NCI-H2227 treated with DMSO at 0.1 percent for 48 hours (cell line): ENCODE data around the gene FXYD2.
"Not testable (repeated sequence)": the region's sequence is repeated elsewhere in the genome, so short reads cannot be mapped to it uniquely, and the experiment has no call there.

ENCODE experiments used
- DNase-seq: peaks from one replicate; lab custom pipeline; 2025; lab: John Stamatoyannopoulos, UW

The FXYD2 gene

DNA sequence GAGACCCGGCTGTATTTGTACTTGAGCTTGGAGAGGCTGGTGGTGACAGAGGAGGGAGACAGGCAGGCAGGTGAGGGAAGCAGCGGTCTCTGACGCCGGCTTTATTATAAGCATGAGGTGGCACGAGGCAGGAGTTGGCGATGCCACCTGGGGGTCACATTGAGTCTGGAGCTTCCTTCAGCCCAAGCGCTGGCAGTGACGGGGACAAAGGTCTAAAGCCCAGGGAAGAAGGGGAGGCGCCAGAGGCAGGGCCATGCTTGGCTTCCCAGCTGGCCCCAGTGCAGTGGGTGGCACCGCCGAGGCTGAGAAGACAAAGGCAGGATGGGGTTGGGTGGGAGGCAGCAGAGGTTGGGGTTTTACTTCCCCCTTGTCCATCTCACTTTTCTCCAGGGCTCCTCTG is 4.5 kb downstream of the FXYD2 start:
- no peak for DNase-seq

DNA sequence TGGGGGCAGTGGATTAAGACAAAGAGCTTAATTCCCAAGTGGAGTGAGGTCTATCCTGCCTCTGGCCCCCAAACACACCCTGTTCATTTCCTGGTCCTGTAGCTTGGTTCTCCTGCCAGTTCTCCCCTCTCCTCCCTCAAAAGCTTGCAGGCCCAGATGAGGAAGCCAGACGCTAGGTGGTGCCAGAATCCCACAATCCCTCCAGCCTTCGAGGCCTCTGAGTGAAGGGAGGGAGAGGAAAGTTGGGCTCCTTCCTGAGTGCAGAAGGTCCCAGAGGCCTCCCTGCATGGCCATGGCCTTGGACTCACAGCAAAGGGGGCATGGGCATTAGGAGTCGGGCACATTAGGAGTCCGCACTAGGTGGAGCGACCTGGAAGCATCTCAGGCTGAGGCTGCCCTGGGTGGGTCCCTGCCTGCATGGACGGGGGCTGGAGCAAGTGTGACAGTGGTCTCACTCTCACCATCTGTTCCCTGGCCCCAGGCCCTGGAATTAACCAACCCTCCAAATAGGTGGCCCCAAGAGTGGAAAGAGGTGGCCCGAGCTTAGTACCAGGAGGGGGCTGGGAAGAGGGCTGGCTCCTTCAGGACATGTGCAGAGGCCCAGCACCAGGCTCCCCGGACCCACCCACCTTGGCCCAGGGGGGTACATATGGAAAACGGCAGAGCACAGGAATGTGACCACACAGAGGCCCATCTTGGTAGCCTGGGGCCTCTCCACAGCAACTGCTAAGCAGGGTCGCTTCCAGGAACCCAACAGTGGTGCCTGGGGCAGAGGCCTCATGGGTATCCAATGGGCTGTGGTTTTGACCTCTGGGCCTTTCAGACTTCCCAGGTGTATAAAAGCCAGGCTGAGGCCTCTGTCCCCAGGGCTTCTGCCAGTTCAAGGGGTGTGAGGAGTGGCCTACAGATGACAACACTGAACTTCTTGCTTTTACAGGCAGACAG is 5.2 kb downstream of the FXYD2 start:
- DNase-seq, result peak; percentile 35

DNA sequence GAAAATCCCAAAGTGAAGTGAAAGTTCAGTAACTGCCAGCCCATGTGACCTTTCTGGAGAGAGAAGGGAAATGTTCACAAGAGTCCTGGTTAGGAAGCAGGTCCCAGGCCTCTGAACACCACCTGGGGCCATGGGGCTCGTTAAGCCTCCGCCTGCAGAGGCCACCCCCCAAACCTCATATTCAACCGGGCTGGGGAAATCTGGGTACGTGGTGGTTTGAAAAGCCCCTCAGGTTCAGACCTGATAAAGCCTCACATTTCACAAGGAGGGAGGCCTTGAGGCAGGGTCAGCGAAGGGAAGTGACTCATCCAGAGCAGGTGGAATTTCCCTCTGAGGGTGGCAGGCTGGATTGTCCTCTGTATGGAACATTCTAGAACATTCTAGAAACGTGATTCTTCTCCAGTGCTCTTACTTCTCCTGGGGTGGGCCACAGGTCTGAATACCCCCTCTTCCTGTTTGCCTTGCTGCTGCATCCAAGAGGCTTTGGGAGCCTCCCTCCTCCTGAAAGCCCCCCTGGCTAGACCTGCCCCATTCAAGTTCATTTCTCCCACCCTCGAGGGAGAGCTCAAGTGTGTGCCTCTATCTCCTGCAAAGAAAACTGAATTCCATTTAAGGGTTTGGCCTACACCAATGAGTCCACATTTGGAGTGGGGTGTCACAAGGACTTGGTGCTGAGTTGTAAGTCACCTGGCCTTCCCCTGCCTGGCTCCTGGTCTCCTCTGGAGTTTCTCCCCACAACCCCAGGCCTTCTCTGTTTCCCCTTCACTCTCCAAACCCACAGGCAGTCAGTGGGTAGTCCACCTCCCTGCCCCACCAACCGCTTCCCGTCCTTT is 6.3 kb downstream of the FXYD2 start:
- DNase-seq, result no peak

DNA sequence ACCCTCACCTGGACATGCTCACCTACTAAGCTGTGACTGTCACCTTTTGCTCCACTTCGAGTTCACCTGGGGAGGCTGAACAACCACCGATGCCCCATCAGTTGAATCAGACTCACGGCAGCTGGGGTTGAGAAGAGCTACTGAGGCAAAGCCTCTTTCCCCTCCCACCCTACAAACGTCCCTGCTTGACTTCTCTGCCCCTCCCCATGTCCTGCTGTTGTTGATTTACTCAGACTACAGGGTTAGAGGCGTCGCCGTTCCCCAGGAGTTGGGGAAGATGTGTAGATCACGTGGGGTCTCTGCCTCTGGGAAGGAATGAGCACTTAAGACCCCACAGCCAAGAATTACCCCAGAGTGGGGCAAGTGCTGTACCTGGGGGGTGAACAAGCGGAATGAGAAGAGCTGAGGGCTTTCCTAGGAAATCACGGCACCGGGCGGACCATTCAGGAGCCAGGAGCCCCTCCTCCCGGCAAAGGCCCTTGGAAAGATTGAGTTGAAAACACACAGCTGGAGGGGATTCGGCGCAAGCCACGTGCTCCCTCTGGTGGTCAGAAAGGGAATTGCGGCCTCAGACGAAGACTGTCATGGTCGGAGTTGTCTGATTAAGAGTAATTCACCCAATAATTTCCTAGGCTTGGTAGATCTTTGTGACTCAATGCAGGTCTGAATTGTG is 7.0 kb downstream of the FXYD2 start:
- DNase-seq, result peak; percentile 77

DNA sequence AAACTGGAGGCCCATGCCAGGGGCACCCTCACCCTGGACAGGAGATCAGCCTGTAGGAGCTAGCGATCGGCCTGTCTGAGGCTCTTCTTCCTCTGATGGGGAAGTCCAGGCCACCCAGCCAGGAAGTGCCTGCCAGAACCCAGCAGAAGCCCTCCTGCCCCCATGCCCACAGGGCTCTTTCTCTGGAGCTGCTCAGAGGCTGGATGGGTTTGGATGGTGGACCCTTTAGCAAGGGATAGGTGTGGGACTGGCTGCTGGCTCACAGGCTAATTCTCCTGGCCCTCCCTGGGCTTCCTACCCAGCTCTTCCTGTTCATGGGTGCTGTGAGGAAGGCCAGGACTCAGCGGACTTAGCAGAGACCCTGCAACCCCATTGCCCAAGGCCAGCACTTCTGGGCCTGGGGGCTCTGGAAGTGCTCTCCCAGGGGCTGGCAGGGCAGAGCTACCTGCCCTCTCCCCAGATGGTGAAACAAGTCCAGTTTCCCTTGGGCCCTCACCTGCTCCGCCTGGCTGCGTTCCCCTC is 7.6 kb downstream of the FXYD2 start:
- no peak for DNase-seq

DNA sequence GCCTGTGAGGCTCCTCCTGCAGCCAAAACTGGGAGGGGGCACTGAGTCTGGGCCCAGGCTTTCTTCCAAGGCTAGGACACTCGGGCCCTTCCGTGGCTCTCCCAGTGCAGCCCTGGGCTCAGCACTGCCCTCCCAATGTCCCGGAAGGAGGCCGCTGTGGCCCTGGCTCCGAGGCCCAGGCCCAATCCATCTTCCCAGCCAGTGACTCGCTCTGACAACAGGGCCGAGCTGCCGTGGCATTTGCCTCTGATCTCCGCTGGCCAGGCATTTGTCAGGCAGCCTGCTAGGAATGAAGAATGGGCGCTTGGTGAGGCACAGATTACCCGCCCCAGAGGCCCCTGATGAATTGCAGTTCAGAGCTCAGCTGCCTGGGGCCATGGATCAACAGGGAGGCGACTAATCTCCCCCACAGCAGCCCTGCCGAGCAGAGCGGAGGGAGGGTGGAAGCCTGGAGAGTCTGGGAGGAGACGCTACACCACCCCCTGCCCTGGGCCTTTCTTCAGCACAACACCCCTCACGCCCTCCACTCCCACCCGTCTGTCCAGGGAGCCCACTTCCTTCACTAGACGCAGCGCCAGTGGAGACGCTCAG is 8.3 kb downstream of the FXYD2 start:
- DNase-seq, result peak; percentile 20

DNA sequence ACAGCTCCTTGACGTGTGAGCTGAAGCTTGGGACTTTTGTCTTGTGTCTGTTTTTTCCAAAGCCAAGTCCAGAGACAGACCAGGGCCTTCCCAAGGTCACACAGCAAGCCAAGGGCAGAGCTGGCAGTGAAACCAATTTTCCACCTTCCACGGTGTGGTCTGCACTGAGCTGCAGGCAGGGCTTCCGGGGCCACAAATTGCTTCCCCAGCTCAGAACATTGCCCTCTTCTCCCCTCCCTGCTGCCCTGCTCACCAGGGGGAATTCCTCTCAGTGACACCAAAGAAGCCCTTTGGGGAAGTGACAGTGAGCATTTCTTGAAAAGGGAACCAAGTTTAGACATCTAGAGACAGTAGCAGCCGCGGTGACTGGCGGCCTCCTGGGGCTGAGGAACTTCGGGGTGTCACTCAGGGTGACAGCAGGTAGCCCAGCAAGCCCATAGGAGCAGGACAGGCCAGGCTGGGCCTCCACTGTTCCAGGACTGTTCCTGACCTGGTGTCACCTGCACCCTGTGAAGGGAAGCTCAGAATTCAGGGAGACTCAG is 9.2 kb downstream of the FXYD2 start:
- DNase-seq, result no peak

DNA sequence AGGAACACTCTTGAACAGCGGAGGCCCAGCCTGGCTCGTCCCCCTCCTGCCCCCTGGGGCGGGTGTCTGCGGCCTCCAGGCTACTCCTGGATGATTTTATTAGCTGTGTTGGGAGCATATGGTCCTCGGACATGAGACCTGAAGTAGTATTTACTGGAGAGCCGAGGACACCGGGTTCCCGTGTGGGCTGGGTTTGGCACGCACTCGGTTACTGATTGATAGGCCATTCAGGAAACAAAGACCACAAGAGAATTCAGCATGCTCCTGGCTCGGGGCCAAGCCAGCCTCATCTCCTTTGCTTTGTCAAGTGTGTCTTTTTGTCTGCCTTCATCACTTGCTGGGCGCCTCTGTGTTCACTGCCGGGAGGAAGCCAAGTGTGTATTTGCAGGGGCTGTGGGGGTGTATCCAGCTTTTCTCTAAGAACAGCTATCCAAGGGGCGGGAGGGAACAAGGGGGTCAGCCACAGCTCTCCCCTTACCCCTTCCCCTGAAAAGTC is 9.7 kb downstream of the FXYD2 start:
- DNase-seq, result peak; percentile 46

DNA sequence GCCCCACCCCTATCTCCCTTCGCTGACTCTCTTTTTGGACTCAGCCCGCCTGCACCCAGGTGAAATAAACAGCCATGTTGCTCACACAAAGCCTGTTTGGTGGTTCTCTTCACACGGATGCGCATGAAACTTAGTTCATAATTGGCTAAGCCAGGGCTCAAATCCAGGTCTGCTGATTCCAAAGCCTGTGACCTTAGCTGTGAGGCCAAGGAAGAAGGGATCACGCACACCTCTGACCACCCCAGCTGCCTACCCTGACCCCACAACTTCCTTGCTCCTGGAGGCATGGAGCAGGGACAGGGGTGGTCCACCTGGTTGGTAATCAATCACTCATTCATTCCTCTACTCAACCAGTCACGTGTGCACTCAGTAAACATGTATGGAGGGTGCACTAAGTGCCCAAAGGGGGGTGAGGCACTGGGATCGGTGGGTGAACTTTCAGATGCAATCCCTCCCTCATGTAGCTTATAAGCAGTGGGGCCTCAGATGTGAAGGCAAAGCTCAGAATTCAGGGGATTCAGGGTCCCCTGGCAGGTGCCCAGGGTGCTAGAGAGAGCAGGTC is 10.3 kb downstream of the FXYD2 start:
- DNase-seq, result no peak

DNA sequence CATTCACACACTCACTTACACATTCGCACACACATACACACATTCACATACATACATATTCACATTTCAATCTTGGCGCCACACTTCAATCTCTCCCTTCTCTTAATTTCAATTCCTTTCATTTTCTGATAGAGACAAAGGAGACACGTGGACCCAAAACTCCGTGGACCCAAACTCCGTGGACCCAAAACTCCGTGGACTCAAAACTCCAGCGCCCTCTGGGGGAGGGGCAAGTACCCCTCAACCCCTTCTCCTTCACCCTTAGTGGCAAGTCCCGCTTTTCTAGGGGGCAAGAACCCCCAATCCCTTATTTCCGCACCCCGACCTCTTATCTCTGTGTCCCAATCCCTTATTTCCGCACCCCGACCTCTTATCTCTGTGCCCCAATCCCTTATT is 14.5 kb downstream of the FXYD2 start:
- not testable (repeated sequence) for DNase-seq

DNA sequence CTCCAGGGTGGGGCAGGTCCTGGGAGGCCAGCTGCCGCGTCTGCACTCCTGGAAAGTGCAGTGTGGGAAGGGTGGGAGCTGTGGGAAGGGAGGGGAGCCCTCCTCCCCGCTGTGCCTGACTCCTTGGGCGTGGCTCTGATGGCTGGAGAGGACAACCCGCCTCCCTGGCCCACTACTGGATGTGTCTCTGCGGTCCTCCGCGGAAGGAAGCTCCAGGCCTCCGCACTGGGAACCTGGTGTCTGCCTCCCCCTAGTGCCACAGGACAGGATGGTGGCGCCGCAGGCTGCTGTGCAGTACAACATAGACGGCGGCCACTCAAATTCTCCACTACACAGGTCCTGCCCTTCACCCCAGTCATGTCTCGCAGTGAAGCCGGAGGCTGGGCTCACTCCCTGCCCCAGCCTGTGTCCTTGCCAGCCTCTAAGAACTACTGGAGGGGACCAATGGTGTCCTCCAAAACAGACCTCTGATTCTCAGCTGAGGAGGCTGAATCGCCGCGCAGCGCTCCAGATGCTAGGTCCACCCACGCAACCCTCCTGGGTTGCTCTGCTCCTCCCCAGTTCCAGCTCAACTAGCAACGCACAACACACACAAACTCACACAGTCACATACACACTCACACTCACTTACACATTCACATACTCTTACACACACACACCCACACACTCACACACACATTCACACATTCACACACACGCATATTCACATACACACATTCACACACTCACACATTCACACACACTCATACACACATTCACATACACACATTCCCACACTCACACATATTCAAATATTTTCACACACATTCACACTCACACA is 15.1 kb downstream of the FXYD2 start:
- peak; percentile 69 for DNase-seq

DNA sequence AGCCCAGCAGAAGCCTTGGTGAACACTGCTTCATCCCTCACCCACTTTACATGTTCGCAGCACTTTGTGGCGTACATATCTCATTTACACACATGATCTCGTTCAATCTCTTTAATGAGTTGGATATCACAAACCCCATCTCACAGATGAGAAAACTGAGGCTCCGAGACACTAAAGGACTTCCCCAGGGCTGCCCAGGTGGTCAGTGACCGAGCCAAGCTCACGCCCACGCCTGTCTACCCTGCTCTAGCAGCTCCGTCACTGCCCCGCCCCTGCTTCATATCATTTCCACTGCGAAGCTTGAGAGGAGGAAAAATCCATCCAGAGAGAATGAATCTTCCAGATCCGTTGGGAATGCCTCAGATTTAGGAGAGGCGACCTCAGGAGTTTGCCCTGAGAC is 15.8 kb downstream of the FXYD2 start:
- DNase-seq, result no peak

DNA sequence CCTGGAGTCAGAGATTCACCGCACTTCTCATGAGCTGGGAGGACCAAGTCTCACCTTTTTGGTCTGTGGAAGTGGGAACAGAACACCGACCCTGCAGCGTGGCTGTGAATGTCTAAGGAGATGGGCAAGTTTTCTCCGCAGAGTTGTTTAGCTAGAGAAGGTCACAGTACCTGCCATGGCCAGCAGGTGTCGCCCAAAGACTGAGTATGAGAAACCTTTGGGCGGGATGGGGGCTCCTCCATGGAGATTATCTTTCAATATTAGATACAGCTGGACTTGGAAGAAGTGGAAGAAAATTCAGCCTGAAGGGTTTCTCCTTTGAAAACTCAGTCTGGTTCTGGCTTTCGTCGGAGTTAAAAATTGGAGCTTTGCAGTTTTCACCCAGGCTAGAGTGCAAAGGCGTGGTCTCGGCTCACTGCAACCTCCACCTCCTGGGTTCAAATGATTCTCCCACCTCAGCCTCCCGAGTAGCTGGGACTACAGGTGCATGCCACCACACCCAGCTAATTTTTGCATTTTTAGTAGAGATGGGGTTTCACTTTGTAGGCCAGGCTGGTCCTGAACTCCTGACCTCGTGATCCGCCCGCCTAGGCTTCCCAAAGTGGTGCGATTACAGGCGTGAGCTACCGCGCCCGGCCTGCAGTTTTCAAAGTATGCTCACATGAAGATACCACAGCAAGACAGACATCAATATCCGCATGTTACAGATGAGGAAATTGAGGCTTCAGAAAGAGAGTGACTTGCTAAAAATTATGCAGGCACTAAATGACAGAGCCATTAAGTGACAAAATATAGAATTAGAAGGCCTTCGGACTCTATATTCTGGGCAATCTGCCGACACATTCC is 16.8 kb downstream of the FXYD2 start:
- peak; percentile 58 for DNase-seq

DNA sequence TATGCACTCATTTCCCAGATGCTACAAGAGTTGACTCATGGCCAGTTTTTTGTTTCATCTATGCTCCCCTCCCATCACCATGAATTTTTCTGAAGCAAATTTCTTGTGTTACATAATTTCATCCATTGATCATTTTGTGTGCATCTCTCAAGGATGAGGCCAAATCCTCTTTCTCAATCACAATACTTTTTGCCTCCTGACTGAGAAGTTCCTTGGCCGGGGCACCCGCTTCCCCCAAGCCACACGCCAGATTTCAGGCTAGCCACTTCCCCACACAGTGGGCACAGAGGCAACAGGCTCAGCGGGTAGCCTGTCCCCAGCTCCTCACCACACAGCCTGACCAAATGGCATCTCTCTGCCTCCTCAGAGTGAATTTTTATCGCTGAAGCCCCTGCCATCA is 17.7 kb downstream of the FXYD2 start:
- DNase-seq, result no peak

DNA sequence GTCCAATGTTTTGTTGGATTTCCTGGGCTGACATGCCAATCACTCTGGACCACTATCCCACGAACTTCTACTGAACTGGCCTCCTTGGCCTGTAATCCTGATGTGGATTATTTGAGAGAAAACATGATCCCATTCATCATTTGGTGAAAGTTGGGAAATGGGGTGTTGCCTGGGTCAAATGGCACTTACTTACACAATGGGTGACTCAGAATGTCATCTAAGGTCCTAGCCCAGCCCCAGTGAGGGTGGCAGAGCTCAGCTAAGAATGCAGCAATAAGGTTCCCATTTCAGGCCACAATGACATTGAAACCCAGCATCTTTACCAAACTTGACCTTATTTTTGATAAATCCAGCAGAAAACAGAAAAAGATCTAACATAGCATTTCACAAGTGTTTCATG is 19.5 kb downstream of the FXYD2 start:
- DNase-seq, result no peak

DNA sequence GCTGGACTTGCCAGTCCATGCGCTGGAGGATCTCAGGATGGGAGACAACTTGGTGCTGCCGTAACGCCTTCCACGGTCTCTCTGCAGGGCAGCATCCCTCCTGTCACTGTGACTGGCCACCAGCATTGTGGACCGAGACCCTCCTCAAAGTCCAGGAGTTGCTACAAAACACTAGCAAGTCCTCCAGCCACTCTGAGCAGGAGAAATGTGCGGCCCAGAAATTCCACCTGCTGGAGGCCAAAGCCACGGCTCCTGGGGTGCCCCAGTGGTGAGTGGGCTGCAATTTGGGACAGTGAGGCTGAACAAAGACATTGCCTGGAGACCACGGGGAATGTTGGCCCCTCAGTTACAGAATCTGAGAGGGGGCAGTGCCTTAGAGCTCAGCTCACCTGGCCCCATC is 20.6 kb downstream of the FXYD2 start:
- no peak for DNase-seq

DNA sequence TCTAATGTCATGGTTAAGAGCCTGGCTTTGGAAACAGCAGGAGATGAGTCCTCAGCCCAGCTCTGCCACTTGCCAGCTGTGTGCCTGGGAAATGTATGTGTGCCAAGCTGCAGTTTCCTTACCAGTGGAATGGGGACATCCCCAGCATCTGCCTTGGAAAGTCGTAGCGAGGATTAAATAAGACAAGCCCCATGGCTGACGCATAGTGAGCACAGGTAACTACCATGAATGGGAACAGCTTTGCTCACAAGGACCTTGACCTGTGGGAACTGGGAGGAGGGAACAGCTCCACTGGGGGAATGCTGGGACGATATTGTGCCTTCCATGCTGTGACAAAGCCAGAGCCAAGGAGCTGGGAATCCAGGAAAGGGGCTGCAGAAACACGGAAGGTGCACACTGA is 24.9 kb downstream of the FXYD2 start:
- DNase-seq, result no peak

DNA sequence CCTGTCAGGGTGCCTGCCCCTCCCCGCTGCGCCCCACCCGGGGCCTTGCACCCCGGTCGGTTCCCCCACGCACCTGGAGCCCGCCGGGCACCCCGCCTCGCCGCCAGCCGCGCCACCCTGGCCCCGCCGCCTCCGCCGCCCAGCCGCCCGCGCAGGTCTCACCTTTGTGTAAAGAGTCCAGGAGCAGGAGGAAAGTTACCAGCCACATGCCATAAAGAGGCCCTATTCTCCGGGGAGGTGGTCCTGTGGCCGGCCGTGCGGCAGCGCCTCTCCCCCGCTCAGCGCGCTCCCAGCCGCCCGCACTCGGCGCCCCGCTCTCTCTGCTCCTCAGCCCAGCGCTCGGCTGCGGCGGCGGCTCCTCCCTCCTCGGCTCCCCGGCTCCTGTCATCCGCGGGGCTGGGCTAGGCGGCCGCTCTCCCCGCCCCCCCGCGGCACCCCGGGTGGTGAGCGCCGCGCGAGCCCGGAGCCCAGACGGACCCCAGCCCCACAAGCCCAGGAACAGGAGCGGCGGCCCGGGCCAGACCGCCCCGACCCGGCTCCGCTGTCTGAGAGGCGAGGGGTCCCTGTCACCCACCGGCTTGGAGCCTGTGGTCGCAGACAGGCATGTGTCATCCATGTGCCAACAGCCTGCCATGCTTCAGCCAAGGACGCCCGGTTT is 27.5 kb downstream of the FXYD2 start, which contains the start of gene DSCAML1:
DSCAML1 (minus strand) TSS at position 345 of the 658 bp plus-strand sequence; CDS start at position 208, 137 bp downstream.
- DNase-seq, result no peak
